ENCODE data around the gene ERI3.

Gene ERI3

DNA sequence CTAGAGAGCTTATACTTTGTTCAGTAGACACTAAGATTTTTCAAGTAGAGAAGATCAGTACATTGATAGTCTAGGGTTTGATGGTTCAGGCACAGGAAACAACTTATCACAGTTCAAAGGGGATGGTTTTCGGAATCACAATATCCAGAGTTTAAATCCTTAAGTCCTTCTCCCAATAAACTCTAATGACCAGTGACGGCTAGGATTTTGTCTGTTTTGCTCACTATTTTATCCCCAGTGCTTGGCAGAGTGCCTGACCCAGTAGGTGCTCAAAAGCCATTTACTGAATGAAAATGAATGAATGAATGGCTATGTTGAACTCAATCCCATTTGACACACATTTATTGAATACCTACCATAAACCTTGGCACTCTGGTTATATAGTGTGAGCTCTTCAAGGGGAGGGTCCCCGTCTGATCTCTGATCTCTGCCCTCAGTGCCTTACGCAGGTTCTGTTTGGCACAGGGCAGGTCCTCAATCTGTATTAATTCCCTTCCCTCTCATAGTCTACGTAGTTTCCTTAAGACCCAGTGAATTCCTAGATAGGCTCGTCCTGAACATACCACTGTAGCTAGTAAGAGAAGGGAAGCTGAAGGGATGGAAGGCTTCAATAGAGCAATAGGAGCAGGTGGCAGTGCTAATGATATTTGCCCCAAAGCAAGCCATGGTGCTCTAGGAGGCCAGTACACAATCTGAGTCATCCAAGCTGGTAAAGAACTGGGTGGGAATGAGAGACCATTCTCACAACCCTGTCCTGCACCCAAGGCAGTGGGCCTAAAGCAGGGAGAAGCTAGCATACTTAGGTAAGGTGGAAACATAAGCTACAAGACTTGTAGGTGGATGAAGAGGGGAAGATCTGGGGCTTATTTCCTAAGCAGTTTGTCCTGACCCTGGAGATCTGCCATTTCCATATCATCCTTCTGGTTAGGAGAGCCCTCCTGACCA lies 88.4 kb downstream of the ERI3 start:
- H3K36me3 ChIP-seq (ENCODE audit: low read depth): no peaks in the 10 kb centered on the region
- ATAC-seq (ENCODE audit: low read depth): no peak
- H3K4me1 ChIP-seq (ENCODE audit: insufficient read depth, poor library complexity, severe bottlenecking): no peaks in the 10 kb centered on the region
- no peak overlapping the region for H3K4me3 ChIP-seq (ENCODE audit: severe bottlenecking)
- TF ChIP-seq, protein P1, sequence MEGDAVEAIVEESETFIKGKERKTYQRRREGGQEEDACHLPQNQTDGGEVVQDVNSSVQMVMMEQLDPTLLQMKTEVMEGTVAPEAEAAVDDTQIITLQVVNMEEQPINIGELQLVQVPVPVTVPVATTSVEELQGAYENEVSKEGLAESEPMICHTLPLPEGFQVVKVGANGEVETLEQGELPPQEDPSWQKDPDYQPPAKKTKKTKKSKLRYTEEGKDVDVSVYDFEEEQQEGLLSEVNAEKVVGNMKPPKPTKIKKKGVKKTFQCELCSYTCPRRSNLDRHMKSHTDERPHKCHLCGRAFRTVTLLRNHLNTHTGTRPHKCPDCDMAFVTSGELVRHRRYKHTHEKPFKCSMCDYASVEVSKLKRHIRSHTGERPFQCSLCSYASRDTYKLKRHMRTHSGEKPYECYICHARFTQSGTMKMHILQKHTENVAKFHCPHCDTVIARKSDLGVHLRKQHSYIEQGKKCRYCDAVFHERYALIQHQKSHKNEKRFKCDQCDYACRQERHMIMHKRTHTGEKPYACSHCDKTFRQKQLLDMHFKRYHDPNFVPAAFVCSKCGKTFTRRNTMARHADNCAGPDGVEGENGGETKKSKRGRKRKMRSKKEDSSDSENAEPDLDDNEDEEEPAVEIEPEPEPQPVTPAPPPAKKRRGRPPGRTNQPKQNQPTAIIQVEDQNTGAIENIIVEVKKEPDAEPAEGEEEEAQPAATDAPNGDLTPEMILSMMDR (IDR thresholded peaks at IDR 0.05; ENCODE audit: poor library complexity, severe bottlenecking): no peak
- DNase-seq (ENCODE audit: low spot score): no peak
- H3K27ac ChIP-seq (ENCODE audit: poor library complexity, severe bottlenecking): no peak overlapping the region
- no peaks in the 10 kb centered on the region for H3K9me3 ChIP-seq (ENCODE audit: severe bottlenecking)
- no peaks in the 10 kb centered on the region for H3K27me3 ChIP-seq (ENCODE audit: insufficient read depth, poor library complexity, severe bottlenecking)

- no peak for DNase-seq (ENCODE audit: low spot score)
- no peaks in the 10 kb centered on the region for H3K4me1 ChIP-seq (ENCODE audit: insufficient read depth, poor library complexity, severe bottlenecking)
- TF ChIP-seq, protein P1 (IDR thresholded peaks at IDR 0.05; ENCODE audit: poor library complexity, severe bottlenecking): no peak
- H3K4me3 ChIP-seq (ENCODE audit: severe bottlenecking): no peak overlapping the region
- H3K27me3 ChIP-seq (ENCODE audit: insufficient read depth, poor library complexity, severe bottlenecking): no peaks in the 10 kb centered on the region
- H3K9me3 ChIP-seq (ENCODE audit: severe bottlenecking): no peaks in the 10 kb centered on the region
- ATAC-seq (ENCODE audit: low read depth): no peak
- H3K36me3 ChIP-seq (ENCODE audit: low read depth): no peaks in the 10 kb centered on the region
- no peak overlapping the region for H3K27ac ChIP-seq (ENCODE audit: poor library complexity, severe bottlenecking)
Observed at GRCh38 chr1:44265656-44266358, 89.2 kb downstream of the ERI3 start.

DNA sequence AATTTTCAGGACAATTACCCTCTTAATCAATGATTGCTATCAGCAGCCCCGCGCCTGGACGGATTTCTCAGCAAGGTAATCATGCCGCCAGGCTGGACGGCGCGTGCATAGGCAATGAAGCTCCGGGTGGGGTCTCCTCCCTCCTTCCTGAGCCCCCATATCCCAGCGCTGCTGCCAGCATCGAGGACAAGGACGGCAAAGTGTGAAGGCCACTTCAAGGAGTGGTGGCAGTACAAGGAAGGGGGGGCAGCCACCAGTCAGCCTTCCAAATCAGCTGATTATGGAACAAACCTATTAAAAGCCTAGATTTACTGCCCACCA lies 90.6 kb downstream of the ERI3 start:
- no peaks in the 10 kb centered on the region for H3K9me3 ChIP-seq (ENCODE audit: severe bottlenecking)
- ATAC-seq (ENCODE audit: low read depth) (no peak), DNase-seq (ENCODE audit: low spot score) (no peak)
- H3K27ac ChIP-seq (ENCODE audit: poor library complexity, severe bottlenecking): no peak overlapping the region
- no peaks in the 10 kb centered on the region for H3K4me1 ChIP-seq (ENCODE audit: insufficient read depth, poor library complexity, severe bottlenecking)
- no peaks in the 10 kb centered on the region for H3K27me3 ChIP-seq (ENCODE audit: insufficient read depth, poor library complexity, severe bottlenecking)
- no peak overlapping the region for H3K4me3 ChIP-seq (ENCODE audit: severe bottlenecking)
- TF ChIP-seq, protein P1 (IDR thresholded peaks at IDR 0.05; ENCODE audit: poor library complexity, severe bottlenecking): no peak
- H3K36me3 ChIP-seq (ENCODE audit: low read depth): no peaks in the 10 kb centered on the region

GRCh38 chr1:44263568-44264450 lies 91.2 kb downstream of the ERI3 start:
- ATAC-seq (ENCODE audit: low read depth) (no peak), DNase-seq (ENCODE audit: low spot score) (no peak)
- no peak overlapping the region for H3K4me3 ChIP-seq (ENCODE audit: severe bottlenecking)
- H3K4me1 ChIP-seq (ENCODE audit: insufficient read depth, poor library complexity, severe bottlenecking): no peaks in the 10 kb centered on the region
- TF ChIP-seq, protein P1 (IDR thresholded peaks at IDR 0.05; ENCODE audit: poor library complexity, severe bottlenecking): no peak
- no peak overlapping the region for H3K27ac ChIP-seq (ENCODE audit: poor library complexity, severe bottlenecking)
- no peaks in the 10 kb centered on the region for H3K36me3 ChIP-seq (ENCODE audit: low read depth)
- no peaks in the 10 kb centered on the region for H3K9me3 ChIP-seq (ENCODE audit: severe bottlenecking)
- H3K27me3 ChIP-seq (ENCODE audit: insufficient read depth, poor library complexity, severe bottlenecking): no peaks in the 10 kb centered on the region

Measured in RWPE2 (cell line).